BJ (cell line): ENCODE data around the gene TC2N. TPM values are rescaled to one million over a fixed set of nuclear protein-coding genes. Genes with fewer than 3 reads are reported as not detected.

ENCODE experiments used
- CTCF ChIA-PET: fragments of 350-600 bp; formaldehyde crosslinking; extraction: SDS; loops from one replicate; lab custom pipeline; 2021; ENCODE audit warnings: antibody characterized with exemption, inconsistent platforms; lab: Yijun Ruan, JAX
- POLR2A ChIA-PET: fragments of 300-600 bp; sonication (Branson Sonifier 250); formaldehyde crosslinking; extraction: SDS; loops from one replicate; lab custom pipeline; 2021; ENCODE audit warnings: antibody characterized with exemption; lab: Charles Lee
- DNase-seq: peaks from one replicate; pipeline ENCODE4 v3.0.0-alpha.2; 2011; ENCODE audit warnings: low read depth
- H3K27me3 ChIP-seq: 2 replicates; pipeline ENCODE4 v1.6.0; 2011; ENCODE audit warnings: low read length; ENCODE audit not compliant: control insufficient read depth, insufficient read depth
- H3K36me3 ChIP-seq: 2 replicates; pipeline ENCODE4 v1.5.1; 2011; ENCODE audit warnings: low read length; ENCODE audit not compliant: control insufficient read depth, insufficient read depth
- H3K4me3 ChIP-seq: 2 replicates; pipeline ENCODE4 v1.5.1; 2011; ENCODE audit warnings: low read depth, mild to moderate bottlenecking, control low read depth, low read length
- polyA plus RNA-seq: library from polyadenylated mRNA; depleted of rRNA; stranded (reverse); fragments of >200 nt; gene quantifications from 2 replicates; pipeline ENCODE4 v1.2.3, GENCODE V29; 2011
- TF ChIP-seq, protein P1 (sequence below): IDR thresholded peaks from 2 replicates; pipeline ENCODE4 v1.5.1; 2011; ENCODE audit warnings: low read depth, mild to moderate bottlenecking, control low read depth, inconsistent platforms, low read length, moderate library complexity; ENCODE audit not compliant: insufficient read depth

Gene TC2N
- polyA plus RNA-seq, 1 experiment = 0.05 TPM

DNA sequence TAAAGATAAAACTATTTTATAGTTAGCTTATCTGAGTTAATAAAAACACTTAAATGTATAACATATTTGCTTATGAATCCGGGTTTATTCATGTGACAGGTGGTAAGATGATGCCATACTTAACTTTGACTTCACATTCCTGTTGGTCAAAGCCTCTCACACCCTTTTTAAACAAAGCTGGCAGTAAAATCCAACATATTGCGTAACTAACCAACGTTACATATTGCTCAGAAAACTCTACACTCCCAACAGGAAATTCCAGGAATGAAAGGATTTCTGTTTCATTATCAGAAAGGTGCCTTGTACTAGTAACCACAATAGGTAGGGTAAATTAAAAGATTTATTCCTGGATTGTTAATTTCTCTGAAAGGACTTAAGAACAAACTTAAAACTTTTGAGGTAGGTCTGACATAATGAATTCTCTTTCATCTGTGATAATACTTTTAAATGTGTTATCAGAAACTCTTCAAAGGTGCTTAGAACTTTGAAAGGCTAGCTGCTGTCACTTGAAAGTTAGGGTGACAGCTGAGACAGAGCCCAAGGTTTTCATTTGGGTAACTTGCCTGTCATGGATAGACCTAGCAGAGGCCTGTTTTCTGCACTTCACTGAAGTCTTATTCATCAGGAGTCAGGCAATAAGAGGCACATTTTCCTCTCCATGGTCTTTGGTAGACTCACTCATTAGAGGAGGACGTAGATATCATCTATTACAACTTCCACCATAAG, 111.6 kb downstream of the TC2N start:
- no peaks in the 10 kb centered on the region for H3K27me3 ChIP-seq
- DNase-seq = peak; percentile 4
- no peak overlapping the region for H3K4me3 ChIP-seq
- POLR2A ChIA-PET = no interaction called here
- TF ChIP-seq, protein P1, sequence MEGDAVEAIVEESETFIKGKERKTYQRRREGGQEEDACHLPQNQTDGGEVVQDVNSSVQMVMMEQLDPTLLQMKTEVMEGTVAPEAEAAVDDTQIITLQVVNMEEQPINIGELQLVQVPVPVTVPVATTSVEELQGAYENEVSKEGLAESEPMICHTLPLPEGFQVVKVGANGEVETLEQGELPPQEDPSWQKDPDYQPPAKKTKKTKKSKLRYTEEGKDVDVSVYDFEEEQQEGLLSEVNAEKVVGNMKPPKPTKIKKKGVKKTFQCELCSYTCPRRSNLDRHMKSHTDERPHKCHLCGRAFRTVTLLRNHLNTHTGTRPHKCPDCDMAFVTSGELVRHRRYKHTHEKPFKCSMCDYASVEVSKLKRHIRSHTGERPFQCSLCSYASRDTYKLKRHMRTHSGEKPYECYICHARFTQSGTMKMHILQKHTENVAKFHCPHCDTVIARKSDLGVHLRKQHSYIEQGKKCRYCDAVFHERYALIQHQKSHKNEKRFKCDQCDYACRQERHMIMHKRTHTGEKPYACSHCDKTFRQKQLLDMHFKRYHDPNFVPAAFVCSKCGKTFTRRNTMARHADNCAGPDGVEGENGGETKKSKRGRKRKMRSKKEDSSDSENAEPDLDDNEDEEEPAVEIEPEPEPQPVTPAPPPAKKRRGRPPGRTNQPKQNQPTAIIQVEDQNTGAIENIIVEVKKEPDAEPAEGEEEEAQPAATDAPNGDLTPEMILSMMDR = no peak
- CTCF ChIA-PET = no interaction called here
- no peaks in the 10 kb centered on the region for H3K36me3 ChIP-seq

DNA sequence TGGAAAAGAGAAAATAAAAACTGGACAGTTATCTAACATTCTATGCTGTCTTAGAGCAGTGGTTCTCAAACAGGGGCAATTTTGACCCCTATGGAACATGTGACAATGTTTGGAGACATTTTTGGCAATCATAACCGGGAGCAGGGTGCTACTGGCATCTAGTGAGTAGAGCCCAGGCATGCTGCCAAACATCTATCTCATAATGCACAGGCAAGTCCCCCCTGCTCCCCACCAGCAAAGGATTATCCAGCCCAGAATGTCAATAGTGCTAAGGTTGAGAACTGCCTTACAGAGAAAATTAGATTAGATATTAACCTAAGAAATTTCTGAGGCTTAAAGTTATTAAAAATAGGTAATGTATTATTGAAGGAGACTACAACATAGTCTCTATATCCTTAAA, 112.5 kb downstream of the TC2N start:
- Histone ChIP-seq H3K36me3 (no peaks in the 10 kb centered on the region), H3K27me3 (no peaks in the 10 kb centered on the region), H3K4me3 (no peak overlapping the region)
- TF ChIP-seq, protein P1 = no peak
- no peak for DNase-seq
- CTCF ChIA-PET = interaction anchor here (0.6 kb wide), 1 partner anchor 1519 kb away, joined by 3 read pairs; no protein-coding TSS in a partner anchor
- POLR2A ChIA-PET = no interaction called here

DNA sequence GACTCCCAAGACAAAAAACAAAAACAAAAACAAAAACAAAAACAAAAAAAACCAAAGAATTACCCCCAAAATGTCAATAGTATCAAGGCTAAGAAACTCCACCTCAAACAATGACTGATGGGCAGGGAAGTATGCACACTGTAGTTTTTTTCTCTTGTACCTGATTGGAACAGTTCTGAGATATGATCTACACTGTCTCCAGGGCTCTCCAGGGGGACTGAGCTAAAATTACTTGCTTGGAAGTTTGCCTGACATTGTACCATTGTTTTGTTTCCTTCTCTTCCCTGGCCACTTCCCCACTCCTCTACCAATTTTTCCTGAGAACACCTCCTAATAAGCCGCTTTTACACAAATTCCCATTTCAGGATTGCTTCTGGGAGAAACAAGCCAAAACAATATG, 113.2 kb downstream of the TC2N start:
- ChIA-PET POLR2A (no interaction called here), CTCF (interaction anchor here (1.2 kb wide), 1 partner anchor 100 kb away, joined by 3 read pairs; no protein-coding TSS in a partner anchor)
- DNase-seq = no peak
- Histone ChIP-seq H3K36me3 (no peaks in the 10 kb centered on the region), H3K27me3 (no peaks in the 10 kb centered on the region), H3K4me3 (no peak overlapping the region)
- TF ChIP-seq, protein P1 = no peak

DNA sequence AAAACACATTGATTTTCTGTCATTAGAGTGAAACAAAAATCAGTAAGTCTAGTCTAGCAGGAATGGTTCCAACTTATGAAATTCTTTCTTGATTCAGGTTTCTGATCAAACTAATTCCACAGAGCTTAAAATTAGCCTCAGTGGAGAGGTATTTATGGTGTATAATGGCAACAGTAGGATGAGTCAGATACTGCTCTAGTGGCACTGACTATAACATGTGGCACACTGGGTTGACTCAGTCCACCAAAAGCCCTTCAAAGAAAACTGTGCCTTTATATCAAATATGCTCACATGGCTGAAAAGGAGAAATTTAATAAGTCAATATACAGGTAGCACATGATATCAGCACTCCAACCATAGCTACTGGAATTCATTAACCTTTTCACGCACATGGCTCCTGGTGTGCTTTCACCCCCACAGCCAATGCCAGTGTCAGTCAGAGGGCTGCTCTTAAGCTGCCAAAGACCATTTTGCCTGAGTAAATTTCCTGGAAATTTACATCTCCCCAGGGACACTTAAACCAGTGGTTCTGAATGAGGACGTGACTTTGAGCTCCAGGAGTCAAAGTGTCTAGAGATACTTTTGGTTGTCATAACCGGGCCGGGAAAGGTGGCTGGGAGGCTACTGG, 113.7 kb downstream of the TC2N start:
- H3K4me3 ChIP-seq = no peak overlapping the region
- no peaks in the 10 kb centered on the region for H3K27me3 ChIP-seq
- TF ChIP-seq, protein P1 = no peak
- ChIA-PET POLR2A (no interaction called here), CTCF (interaction anchor here (1.2 kb wide), 1 partner anchor 101 kb away, joined by 3 read pairs; no protein-coding TSS in a partner anchor)
- no peaks in the 10 kb centered on the region for H3K36me3 ChIP-seq
- no peak for DNase-seq

DNA sequence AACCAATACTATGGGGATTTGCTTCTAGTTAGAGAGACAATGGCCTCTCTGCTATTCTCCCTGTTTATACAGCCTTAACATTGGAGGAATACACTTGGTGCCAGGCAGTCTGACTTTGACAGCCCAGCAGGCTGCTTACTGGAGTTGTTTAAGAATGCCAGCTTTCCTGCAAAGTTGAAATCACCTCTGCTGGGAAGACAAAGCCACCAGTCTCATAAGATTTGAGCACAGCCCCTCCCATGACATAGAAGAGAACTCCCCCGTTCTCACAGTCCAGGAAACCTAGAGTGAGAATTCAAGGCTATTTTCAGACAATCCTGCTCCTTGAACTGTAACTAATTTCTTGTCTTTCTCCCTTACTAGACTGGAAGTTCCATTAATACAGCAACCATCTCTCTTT, 114.4 kb downstream of the TC2N start:
- Histone ChIP-seq H3K4me3 (no peak overlapping the region), H3K27me3 (no peaks in the 10 kb centered on the region), H3K36me3 (no peaks in the 10 kb centered on the region)
- TF ChIP-seq, protein P1 = no peak
- ChIA-PET CTCF (no interaction called here), POLR2A (no interaction called here)
- DNase-seq = no peak
